K562 (cell line): Measurements from ENCODE around the gene PTP4A2. TPM values are rescaled to one million over a fixed set of nuclear protein-coding genes. Genes with fewer than 3 reads are reported as not detected.
A peak's percentile ranks its signal among the peaks of the same experiment; 100 is the strongest.

Source experiments
- BCLAF1 ChIP-seq, 2 experiments: fragments of 450-650 bp in 1 of 2; IDR thresholded peaks; 2 replicates each; pipeline ENCODE4 v1.6.1; 2011 to 2017; ENCODE audit warnings: low read depth in 2 of 2, antibody characterized with exemption in 1 of 2, borderline replicate concordance in 1 of 2, low read length in 1 of 2, mild to moderate bottlenecking in 1 of 2, mixed read lengths in 1 of 2; ENCODE audit not compliant: control insufficient read depth in 1 of 2
- ELK3 ChIP-seq: fragments of 450-650 bp; formaldehyde crosslinking; IDR thresholded peaks from 2 replicates; pipeline ENCODE4 v1.4.0; 2020; ENCODE audit warnings: mild to moderate bottlenecking
- NFYB ChIP-seq: IDR thresholded peaks from 2 replicates; pipeline ENCODE4 v1.6.1; 2011; ENCODE audit warnings: mild to moderate bottlenecking, moderate library complexity; ENCODE audit not compliant: insufficient read length; ENCODE audit errors: extremely low read depth
- NR2F6 ChIP-seq: fragments of 450-650 bp; formaldehyde crosslinking; IDR thresholded peaks from 2 replicates; pipeline ENCODE4 v1.4.0; 2020; ENCODE audit warnings: mild to moderate bottlenecking
- PTRF ChIP-seq: fragments of 450-650 bp; IDR thresholded peaks from 2 replicates; pipeline ENCODE4 v1.6.1; 2016; ENCODE audit warnings: mild to moderate bottlenecking, missing genetic modification characterization, missing compliant biosample characterization
- RBFOX2 ChIP-seq: fragments of 200-400 bp; formaldehyde crosslinking; IDR thresholded peaks from 2 replicates; pipeline ENCODE4 v1.6.1; 2017; ENCODE audit warnings: low read depth, mild to moderate bottlenecking, low read length, moderate library complexity
- RNF2 ChIP-seq: sonication (generic); IDR thresholded peaks from 2 replicates; pipeline ENCODE4 v1.6.1; 2016
- SMAD2 ChIP-seq: fragments of 150-350 bp; IDR thresholded peaks from 2 replicates; pipeline ENCODE4 v1.6.1; 2014; ENCODE audit warnings: low read depth, mild to moderate bottlenecking, low read length
- ZNF121 ChIP-seq: sonication (generic); formaldehyde crosslinking; conservative IDR thresholded peaks from 2 replicates; pipeline ENCODE4 v1.8.0; 2022; ENCODE audit warnings: missing genetic modification reagents
- ZNF79 ChIP-seq: fragments of 250-450 bp; sonication (Bioruptor Pico); IDR thresholded peaks from 2 replicates; pipeline ENCODE4 v1.4.0; 2020; ENCODE audit warnings: low read depth, mild to moderate bottlenecking, moderate library complexity
- polyA plus RNA-seq, 8 experiments: library from polyadenylated mRNA; depleted of rRNA in 4 of 8; stranded (reverse) in 5 of 8; unstranded in 3 of 8; fragments of >200 nt; fragmentation: Nextera tagmentation in 2 of 8; fragmentation: Illumina TruSeq in 1 of 8; extraction: Ambion mirVana in 2 of 8; extraction: Trizol in 1 of 8; gene quantifications; 2 replicates each; pipeline versions ENCODE4 v1.2.1 to v1.2.3, GENCODE V29; 2011 to 2014; ENCODE audit warnings: inconsistent platforms in 1 of 8, missing spikeins in 1 of 8
- total RNA-seq, 7 experiments: library from RNA; depleted of rRNA in 6 of 7; stranded (reverse); fragments of >200 nt in 6 of 7; fragmentation: Illumina TruSeq in 2 of 7; extraction: Trizol in 2 of 7; gene quantifications; 2 replicates each; pipeline versions ENCODE4 v1.2.1 to v1.2.3, GENCODE V29; 2011 to 2021; ENCODE audit warnings: low replicate concordance in 1 of 7
- TF ChIP-seq, protein P1 (sequence below): fragments of 450-650 bp; IDR thresholded peaks from 2 replicates; pipeline ENCODE4 v1.6.1; 2014; ENCODE audit warnings: low read depth, mild to moderate bottlenecking, moderate library complexity, borderline replicate concordance
- TF ChIP-seq, protein P2 (sequence below): fragments of 450-650 bp; IDR thresholded peaks from 2 replicates; pipeline ENCODE4 v1.6.1; 2017; ENCODE audit warnings: antibody characterized with exemption
- TF ChIP-seq, protein P3 (sequence below): fragments of 250-450 bp; sonication (Bioruptor Pico); IDR thresholded peaks from 2 replicates; pipeline ENCODE4 v1.4.0; 2020; ENCODE audit warnings: mild to moderate bottlenecking, moderate library complexity

Gene PTP4A2
- total and polyA plus RNA-seq, 9 of the 15 experiments (the other 6 are each of a cell fraction or from before 2014, with no cell fraction given), result 197 to 870 (median 480) TPM

GRCh38 chr1:31954607-31955283, 16.6 kb upstream of the PTP4A2 start (continued):
- TF ChIP-seq, protein P1, sequence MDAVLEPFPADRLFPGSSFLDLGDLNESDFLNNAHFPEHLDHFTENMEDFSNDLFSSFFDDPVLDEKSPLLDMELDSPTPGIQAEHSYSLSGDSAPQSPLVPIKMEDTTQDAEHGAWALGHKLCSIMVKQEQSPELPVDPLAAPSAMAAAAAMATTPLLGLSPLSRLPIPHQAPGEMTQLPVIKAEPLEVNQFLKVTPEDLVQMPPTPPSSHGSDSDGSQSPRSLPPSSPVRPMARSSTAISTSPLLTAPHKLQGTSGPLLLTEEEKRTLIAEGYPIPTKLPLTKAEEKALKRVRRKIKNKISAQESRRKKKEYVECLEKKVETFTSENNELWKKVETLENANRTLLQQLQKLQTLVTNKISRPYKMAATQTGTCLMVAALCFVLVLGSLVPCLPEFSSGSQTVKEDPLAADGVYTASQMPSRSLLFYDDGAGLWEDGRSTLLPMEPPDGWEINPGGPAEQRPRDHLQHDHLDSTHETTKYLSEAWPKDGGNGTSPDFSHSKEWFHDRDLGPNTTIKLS, result peak; percentile 94
- peak; percentile 68 for TF ChIP-seq PTRF (tag)
- no peak for TF ChIP-seq NFYB
- TF ChIP-seq ELK3 (CRISPR knock-in tag), result no peak
- TF ChIP-seq RBFOX2, result peak; percentile 57
- TF ChIP-seq, protein P2, sequence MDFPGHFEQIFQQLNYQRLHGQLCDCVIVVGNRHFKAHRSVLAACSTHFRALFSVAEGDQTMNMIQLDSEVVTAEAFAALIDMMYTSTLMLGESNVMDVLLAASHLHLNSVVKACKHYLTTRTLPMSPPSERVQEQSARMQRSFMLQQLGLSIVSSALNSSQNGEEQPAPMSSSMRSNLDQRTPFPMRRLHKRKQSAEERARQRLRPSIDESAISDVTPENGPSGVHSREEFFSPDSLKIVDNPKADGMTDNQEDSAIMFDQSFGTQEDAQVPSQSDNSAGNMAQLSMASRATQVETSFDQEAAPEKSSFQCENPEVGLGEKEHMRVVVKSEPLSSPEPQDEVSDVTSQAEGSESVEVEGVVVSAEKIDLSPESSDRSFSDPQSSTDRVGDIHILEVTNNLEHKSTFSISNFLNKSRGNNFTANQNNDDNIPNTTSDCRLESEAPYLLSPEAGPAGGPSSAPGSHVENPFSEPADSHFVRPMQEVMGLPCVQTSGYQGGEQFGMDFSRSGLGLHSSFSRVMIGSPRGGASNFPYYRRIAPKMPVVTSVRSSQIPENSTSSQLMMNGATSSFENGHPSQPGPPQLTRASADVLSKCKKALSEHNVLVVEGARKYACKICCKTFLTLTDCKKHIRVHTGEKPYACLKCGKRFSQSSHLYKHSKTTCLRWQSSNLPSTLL, result no peak
- TF ChIP-seq ZNF121 (CRISPR knock-in tag), result no peak
- TF ChIP-seq ZNF79 (CRISPR knock-in tag), result no peak; the same call in 1 of the 2 replicates
- no peak for TF ChIP-seq BCLAF1 (IDR thresholded peaks at IDR 0.05; ENCODE audit: borderline replicate concordance in 1 of 2, control insufficient read depth in 1 of 2, low read depth in 2 of 2, low read length in 1 of 2)
- TF ChIP-seq, protein P3, sequence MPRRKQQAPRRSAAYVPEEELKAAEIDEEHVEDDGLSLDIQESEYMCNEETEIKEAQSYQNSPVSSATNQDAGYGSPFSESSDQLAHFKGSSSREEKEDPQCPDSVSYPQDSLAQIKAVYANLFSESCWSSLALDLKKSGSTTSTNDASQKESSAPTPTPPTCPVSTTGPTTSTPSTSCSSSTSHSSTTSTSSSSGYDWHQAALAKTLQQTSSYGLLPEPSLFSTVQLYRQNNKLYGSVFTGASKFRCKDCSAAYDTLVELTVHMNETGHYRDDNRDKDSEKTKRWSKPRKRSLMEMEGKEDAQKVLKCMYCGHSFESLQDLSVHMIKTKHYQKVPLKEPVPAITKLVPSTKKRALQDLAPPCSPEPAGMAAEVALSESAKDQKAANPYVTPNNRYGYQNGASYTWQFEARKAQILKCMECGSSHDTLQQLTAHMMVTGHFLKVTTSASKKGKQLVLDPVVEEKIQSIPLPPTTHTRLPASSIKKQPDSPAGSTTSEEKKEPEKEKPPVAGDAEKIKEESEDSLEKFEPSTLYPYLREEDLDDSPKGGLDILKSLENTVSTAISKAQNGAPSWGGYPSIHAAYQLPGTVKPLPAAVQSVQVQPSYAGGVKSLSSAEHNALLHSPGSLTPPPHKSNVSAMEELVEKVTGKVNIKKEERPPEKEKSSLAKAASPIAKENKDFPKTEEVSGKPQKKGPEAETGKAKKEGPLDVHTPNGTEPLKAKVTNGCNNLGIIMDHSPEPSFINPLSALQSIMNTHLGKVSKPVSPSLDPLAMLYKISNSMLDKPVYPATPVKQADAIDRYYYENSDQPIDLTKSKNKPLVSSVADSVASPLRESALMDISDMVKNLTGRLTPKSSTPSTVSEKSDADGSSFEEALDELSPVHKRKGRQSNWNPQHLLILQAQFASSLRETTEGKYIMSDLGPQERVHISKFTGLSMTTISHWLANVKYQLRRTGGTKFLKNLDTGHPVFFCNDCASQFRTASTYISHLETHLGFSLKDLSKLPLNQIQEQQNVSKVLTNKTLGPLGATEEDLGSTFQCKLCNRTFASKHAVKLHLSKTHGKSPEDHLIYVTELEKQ (CRISPR knock-in tag), result 0 out of 2 replicates have a peak, but pooled peaks have one; percentile 13
- TF ChIP-seq RNF2, result peak; percentile 75; the same call in 1 of the 2 replicates
- no peak for TF ChIP-seq NR2F6 (CRISPR knock-in tag)
- TF ChIP-seq SMAD2, result no peak
